H1 (cell line): ENCODE data around the gene SYNCRIP. TPM values are rescaled to one million over a fixed set of nuclear protein-coding genes. Genes with fewer than 3 reads are reported as not detected.

Experiments used
- CTCF ChIA-PET: fragments of 300-600 bp; sonication (Branson Sonifier 250); formaldehyde crosslinking; loops from one replicate; lab custom pipeline; 2021; ENCODE audit not compliant: partially characterized antibody; lab: Charles Lee
- POLR2A ChIA-PET: fragments of 300-600 bp; sonication (Branson Sonifier 250); formaldehyde crosslinking; loops from one replicate; lab custom pipeline; 2021; ENCODE audit warnings: inconsistent platforms; ENCODE audit not compliant: partially characterized antibody; lab: Charles Lee
- DNase-seq, 2 experiments: peaks; one replicate each; pipeline versions ENCODE4 v3.0.0 to v3.0.0-alpha.2; 2010 to 2022; ENCODE audit warnings: low spot score in 2 of 2, low read depth in 1 of 2, mixed read lengths in 1 of 2
- FAIRE-seq: peaks from 2 replicates; lab custom pipeline; 2011; peaks lifted over from hg19 to GRCh38; lab: Jason Lieb, UNC
- H2AFZ ChIP-seq: 2 replicates; pipeline ENCODE4 v1.8.1; 2012; ENCODE audit warnings: low read length, inconsistent platforms
- H2AK5ac ChIP-seq: 2 replicates; pipeline ENCODE4 v1.6.1; 2013; ENCODE audit warnings: low read depth, low read length
- H2BK120ac ChIP-seq: replicated peaks from 2 replicates; pipeline ENCODE3; 2013; ENCODE audit warnings: low read depth, low read length, inconsistent platforms
- H2BK12ac ChIP-seq: 2 replicates; pipeline ENCODE4 v1.6.1; 2013; ENCODE audit warnings: low read depth, low read length
- H2BK15ac ChIP-seq: 2 replicates; pipeline ENCODE4 v1.6.1; 2013; ENCODE audit warnings: low read length
- H2BK20ac ChIP-seq: 2 replicates; pipeline ENCODE4 v1.6.1; 2013; ENCODE audit warnings: low read length
- H2BK5ac ChIP-seq: 2 replicates; pipeline ENCODE4 v1.6.1; 2013; ENCODE audit warnings: low read depth, low read length
- H3K14ac ChIP-seq: 2 replicates; pipeline ENCODE4 v1.6.1; 2013; ENCODE audit warnings: inconsistent platforms; ENCODE audit not compliant: insufficient read length
- H3K18ac ChIP-seq: 2 replicates; pipeline ENCODE4 v1.6.1; 2013; ENCODE audit warnings: low read length; ENCODE audit errors: extremely low read depth
- H3K23ac ChIP-seq: 2 replicates; pipeline ENCODE4 v1.6.1; 2013; ENCODE audit warnings: inconsistent platforms; ENCODE audit not compliant: insufficient read length
- H3K23me2 ChIP-seq: 2 replicates; pipeline ENCODE4 v1.6.1; 2013; ENCODE audit warnings: low read depth, low read length
- H3K27ac ChIP-seq: 2 replicates; pipeline ENCODE4 v1.6.1; 2011; ENCODE audit warnings: low read depth, low read length, inconsistent platforms
- H3K27me3 ChIP-seq, 4 experiments: replicated peaks in 1 of 4; 1 replicate in 1 of 4; 2 replicates in 3 of 4; pipeline versions ENCODE4 v1.6.1 to v1.8.1; 2011 to 2013; ENCODE audit warnings: low read length in 3 of 4, mild to moderate bottlenecking in 3 of 4, inconsistent platforms in 2 of 4, mixed read lengths in 2 of 4, moderate library complexity in 1 of 4; ENCODE audit not compliant: control insufficient read depth in 3 of 4, insufficient read depth in 3 of 4; ENCODE audit errors: extremely low read depth in 1 of 4
- H3K36me3 ChIP-seq, 4 experiments: 2 replicates each; pipeline versions ENCODE4 v1.6.1 to v1.8.1; 2011 to 2013; ENCODE audit warnings: mild to moderate bottlenecking in 4 of 4, low read length in 3 of 4, moderate library complexity in 2 of 4, control low read depth in 1 of 4, inconsistent platforms in 1 of 4; ENCODE audit not compliant: insufficient read depth in 4 of 4, control insufficient read depth in 2 of 4
- H3K4ac ChIP-seq: replicated peaks from 2 replicates; pipeline ENCODE3; 2013; ENCODE audit warnings: low read length, low read depth, mixed read lengths, inconsistent platforms; ENCODE audit not compliant: insufficient read length
- H3K4me1 ChIP-seq, 4 experiments: replicated peaks in 1 of 4; 1 replicate in 1 of 4; 2 replicates in 3 of 4; pipeline versions ENCODE4 v1.6.1 to v1.8.1; 2011 to 2013; ENCODE audit warnings: low read length in 3 of 4, inconsistent platforms in 2 of 4, mixed read lengths in 1 of 4; ENCODE audit not compliant: insufficient read depth in 4 of 4, control insufficient read depth in 3 of 4
- H3K4me2 ChIP-seq, 2 experiments: 2 replicates each; pipeline versions ENCODE4 v1.6.1 to v1.8.1; 2011 to 2013; ENCODE audit warnings: low read depth in 2 of 2, low read length in 2 of 2, control low read depth in 1 of 2, inconsistent platforms in 1 of 2, mild to moderate bottlenecking in 1 of 2; ENCODE audit not compliant: insufficient read depth in 1 of 2
- H3K4me3 ChIP-seq, 4 experiments: fragments of 200-600, 300-600 bp in 1 of 4; sonication (generic), shearing (Covaris generic), sonication (Bioruptor Twin) in 1 of 4; 2 replicates each; pipeline versions ENCODE4 v1.5.1 to v1.8.1; 2011 to 2016; ENCODE audit warnings: low read length in 4 of 4, low read depth in 3 of 4, control low read depth in 2 of 4, inconsistent platforms in 2 of 4, mild to moderate bottlenecking in 2 of 4, mixed read lengths in 1 of 4, moderate library complexity in 1 of 4; ENCODE audit not compliant: insufficient read depth in 2 of 4; ENCODE audit errors: extremely low read depth in 1 of 4
- H3K56ac ChIP-seq: replicated peaks from 2 replicates; pipeline ENCODE3; 2013; ENCODE audit warnings: low read depth, mild to moderate bottlenecking, mixed read lengths, low read length, inconsistent platforms; ENCODE audit not compliant: insufficient read length
- H3K79me1 ChIP-seq: 2 replicates; pipeline ENCODE4 v1.6.1; 2013; ENCODE audit warnings: low read depth, low read length, control low read depth
- H3K79me2 ChIP-seq, 2 experiments: 2 replicates each; pipeline versions ENCODE4 v1.6.1 to v1.8.1; 2012 to 2013; ENCODE audit warnings: low read length in 2 of 2, mild to moderate bottlenecking in 2 of 2, inconsistent platforms in 1 of 2; ENCODE audit not compliant: insufficient read depth in 2 of 2, control insufficient read depth in 1 of 2
- H3K9ac ChIP-seq, 4 experiments: replicated peaks in 1 of 4; 1 replicate in 1 of 4; 2 replicates in 3 of 4; pipeline versions ENCODE4 v1.6.1 to v1.8.1; 2011 to 2013; ENCODE audit warnings: low read depth in 3 of 4, low read length in 3 of 4, control low read depth in 2 of 4, mild to moderate bottlenecking in 2 of 4, moderate library complexity in 2 of 4, inconsistent platforms in 1 of 4; ENCODE audit errors: extremely low read depth in 1 of 4
- H3K9me3 ChIP-seq, 2 experiments: 2 replicates each; pipeline versions ENCODE4 v1.6.1 to v1.8.1; 2012 to 2013; ENCODE audit warnings: mild to moderate bottlenecking in 2 of 2, moderate library complexity in 2 of 2, control low read depth in 1 of 2, inconsistent platforms in 1 of 2, low read depth in 1 of 2, low read length in 1 of 2, mixed read lengths in 1 of 2; ENCODE audit not compliant: insufficient read depth in 2 of 2
- H4K20me1 ChIP-seq, 2 experiments: replicated peaks in 1 of 2; 2 replicates each; pipeline versions ENCODE3 to v1.8.1; 2011 to 2013; ENCODE audit warnings: inconsistent platforms in 2 of 2, low read length in 2 of 2, mild to moderate bottlenecking in 1 of 2; ENCODE audit not compliant: insufficient read depth in 2 of 2, control insufficient read depth in 1 of 2
- H4K5ac ChIP-seq: 2 replicates; pipeline ENCODE4 v1.6.1; 2013; ENCODE audit warnings: low read length, low read depth, mixed read lengths, inconsistent platforms; ENCODE audit not compliant: insufficient read length
- H4K8ac ChIP-seq: 2 replicates; pipeline ENCODE4 v1.8.0; 2013; ENCODE audit warnings: mild to moderate bottlenecking, moderate library complexity, low read length, inconsistent platforms; ENCODE audit not compliant: insufficient read depth; ENCODE audit errors: extremely low read depth
- H4K91ac ChIP-seq: replicated peaks from 2 replicates; pipeline ENCODE3; 2013; ENCODE audit warnings: low read length, mixed read lengths, inconsistent platforms; ENCODE audit not compliant: insufficient read length
- ATF3 ChIP-seq: IDR thresholded peaks from 2 replicates; pipeline ENCODE4 v1.6.1; 2011; ENCODE audit warnings: low read depth, mild to moderate bottlenecking, low read length; ENCODE audit not compliant: insufficient read depth
- CEBPB ChIP-seq: IDR thresholded peaks from 2 replicates; pipeline ENCODE4 v1.6.1; 2012; ENCODE audit warnings: low read depth, low read length
- GTF2F1 ChIP-seq: IDR thresholded peaks from 2 replicates; pipeline ENCODE4 v1.6.1; 2012; ENCODE audit warnings: low read depth, low read length, improper control_type of control experiment, borderline replicate concordance
- HDAC6 ChIP-seq: IDR thresholded peaks from one replicate; pipeline ENCODE4 v1.7.1; 2012; ENCODE audit warnings: low read depth, mild to moderate bottlenecking, inconsistent platforms, low read length, moderate library complexity
- POLR2AphosphoS5 ChIP-seq: IDR thresholded peaks from 2 replicates; pipeline ENCODE4 v1.6.1; 2011; ENCODE audit warnings: low read depth, low read length
- RBBP5 ChIP-seq: IDR thresholded peaks from 2 replicates; pipeline ENCODE4 v1.7.1; 2012; ENCODE audit warnings: low read depth, mild to moderate bottlenecking, inconsistent platforms, low read length, moderate library complexity, borderline replicate concordance
- RNF2 ChIP-seq: fragments of 200-900, 300-1000 bp; sonication (generic); IDR thresholded peaks from 2 replicates; pipeline ENCODE4 v1.7.1; 2016; ENCODE audit warnings: borderline replicate concordance, low read depth, mild to moderate bottlenecking, antibody characterized with exemption, low read length; ENCODE audit not compliant: poor library complexity, severe bottlenecking; ENCODE audit errors: missing control alignments
- SIN3A ChIP-seq, 2 experiments: IDR thresholded peaks in 1 of 2; conservative IDR thresholded peaks in 1 of 2; 2 replicates each; pipeline ENCODE4 v1.6.1; 2011 to 2012; ENCODE audit warnings: low read length in 2 of 2, improper control_type of control experiment in 1 of 2, low read depth in 1 of 2, mild to moderate bottlenecking in 1 of 2
- SP4 ChIP-seq: IDR thresholded peaks from 2 replicates; pipeline ENCODE4 v1.6.1; 2012; ENCODE audit warnings: low read length, inconsistent platforms
- WGBS, 2 experiments: shearing (Covaris generic) in 1 of 2; methylation state at CpG; one replicate each; pipeline versions ENCODE4 v1.1.6 to v1.1.7; 2013 to 2015; ENCODE audit warnings: low lambda C conversion rate in 2 of 2, mixed read lengths in 2 of 2, inconsistent platforms in 1 of 2, low coverage in 1 of 2, missing lambda C conversion rate in 1 of 2; ENCODE audit not compliant: insufficient replicate concordance in 2 of 2, insufficient coverage in 1 of 2, insufficient read length in 1 of 2; ENCODE audit errors: extremely low coverage in 1 of 2, missing lambda C conversion rate in 1 of 2; 5-methylcytosine and 5-hydroxymethylcytosine counted together
- polyA plus RNA-seq, 7 experiments: library from polyadenylated mRNA; depleted of rRNA in 3 of 7; stranded (reverse) in 5 of 7; unstranded in 2 of 7; fragments of >200 nt in 5 of 7; fragments of 200-250 nt in 2 of 7; gene quantifications; 1 replicate in 5 of 7; 2 replicates in 1 of 7; 4 replicates in 1 of 7; pipeline versions ENCODE4 v1.2.1 to v1.2.3, GENCODE V29; 2011 to 2013; ENCODE audit warnings: missing spikeins in 2 of 7, mixed read lengths in 2 of 7
- total RNA-seq: library from RNA; stranded (reverse); fragmentation: NEBNext Ultra II Directional; extraction: Animal tissue kit (Norgen Biotek cat#: 25700); gene quantifications from 2 replicates; pipeline ENCODE4 v1.2.1, GENCODE V29; 2021

Gene SYNCRIP
- total and polyA plus RNA-seq, 2 of the 8 experiments (the other 6 are each of a cell fraction or from before 2014, with no cell fraction given): 16.8 to 219 TPM

GRCh38 chr6:85580118-85580877, 62.4 kb downstream of the SYNCRIP start:
- no peak overlapping the region for H4K5ac ChIP-seq
- H3K9ac ChIP-seq: no peak overlapping the region
- H3K27me3 ChIP-seq: no peaks in the 10 kb centered on the region
- H3K23me2 ChIP-seq: no peaks in the 10 kb centered on the region
- 0 out of 2 replicates have a peak overlapping the region, but pooled peaks have one; percentile 9 for H3K27ac ChIP-seq
- peaks cover 0 to 12% of the 10 kb centered on the region in 2 experiments; a peak in 1 of 4 replicates for H3K79me2 ChIP-seq
- WGBS, 2 experiments: 84% methylated on average over 5 of the region's 5 CpGs; no CpG with 5 or more reads in 1 of the 2 experiments
- H2BK20ac ChIP-seq: no peak overlapping the region
- H3K36me3 ChIP-seq: no peaks in the 10 kb centered on the region
- 0 out of 4 replicates have a peak overlapping the region, but pooled peaks of 1 of the 2 experiments have one; percentile 27 for H3K4me2 ChIP-seq
- no peak overlapping the region for H2BK15ac ChIP-seq
- ChIA-PET POLR2A (interaction anchor here (0.8 to 1.4 kb wide), 4 partner anchors 11 to 98 kb away, joined by 3 to 4 read pairs (median 3); partner anchors contain the start of genes SNX14 and SYNCRIP), CTCF (interaction anchor here (0.7 to 1.7 kb wide), 2 partner anchors 12 to 40 kb away, joined by 4 to 9 read pairs; no protein-coding TSS in a partner anchor)
- H3K4ac ChIP-seq: no peak overlapping the region
- H2AK5ac ChIP-seq: no peak overlapping the region
- peaks cover 0 to 2% of the 10 kb centered on the region in 2 experiments for H4K20me1 ChIP-seq
- H2BK12ac ChIP-seq: no peak overlapping the region
- H4K8ac ChIP-seq: no peak overlapping the region
- no peak overlapping the region for H2AFZ ChIP-seq
- DNase-seq (no peak), FAIRE-seq (no peak)
- no peak overlapping the region for H3K23ac ChIP-seq
- H3K18ac ChIP-seq: 0 out of 2 replicates have a peak overlapping the region, but pooled peaks have one; percentile 39
- H4K91ac ChIP-seq: no peak overlapping the region
- H3K14ac ChIP-seq: no peak overlapping the region
- H3K9me3 ChIP-seq: 0 out of 4 replicates have a peak, but pooled peaks cover 0 to 4% of the 10 kb centered on the region in 2 experiments
- H3K4me3 ChIP-seq: no peak overlapping the region
- peaks cover 0 to 4% (median 2%) of the 10 kb centered on the region in 4 experiments; a peak in 3 of 7 replicates for H3K4me1 ChIP-seq
- no peak overlapping the region for H3K56ac ChIP-seq
- peaks cover 7% of the 10 kb centered on the region for H3K79me1 ChIP-seq
- H2BK5ac ChIP-seq: peak overlapping the region; percentile 19; the same call in 1 of the 2 replicates
- no peak overlapping the region for H2BK120ac ChIP-seq
- TF ChIP-seq SP4 (no peak), POLR2AphosphoS5 (no peak), ATF3 (no peak), RNF2 (no peak), CEBPB (no peak), HDAC6 (no peak), SIN3A (conservative IDR thresholded peaks at IDR 0.05 in 1 of 2, IDR thresholded peaks at IDR 0.05 in 1 of 2; ENCODE audit: low read depth in 1 of 2, low read length in 2 of 2) (no peak), GTF2F1 (no peak), RBBP5 (no peak)
